Omental fat pad (tissue), 4 donors: ENCODE data around the gene MDC1. TPM values are rescaled to one million over a fixed set of nuclear protein-coding genes. Genes with fewer than 3 reads are reported as not detected.
"Not testable (repeated sequence)": the region's sequence is repeated elsewhere in the genome, so short reads cannot be mapped to it uniquely, and the experiment has no call there.

Source experiments
- ATAC-seq: fragments of 150-250 bp; one replicate; pipeline ENCODE4 v1.9.1; 2016; ENCODE audit warnings: mild to moderate bottlenecking, moderate library complexity; ENCODE audit not compliant: low FRiP score
- DNase-seq: peaks from one replicate; pipeline ENCODE4 v3.0.0-alpha.2; 2019; ENCODE audit warnings: low spot score
- total RNA-seq, 4 donors: library from RNA; depleted of rRNA; stranded (reverse); fragments of >200 nt; gene quantifications; one replicate each; pipeline ENCODE4 v1.1.0, GENCODE V29; 2016
- TF ChIP-seq, protein P1 (sequence below), 3 donors: fragments of 450-650 bp; IDR thresholded peaks; one replicate each; pipeline ENCODE4 v1.5.1; 2016 to 2017; ENCODE audit warnings: antibody characterized with exemption in 3 of 3, mild to moderate bottlenecking in 3 of 3, moderate library complexity in 2 of 3

The MDC1 gene
- total RNA-seq, 4 donors from 2014 or later: 6.2 to 15.0 (median 7.2) TPM

DNA sequence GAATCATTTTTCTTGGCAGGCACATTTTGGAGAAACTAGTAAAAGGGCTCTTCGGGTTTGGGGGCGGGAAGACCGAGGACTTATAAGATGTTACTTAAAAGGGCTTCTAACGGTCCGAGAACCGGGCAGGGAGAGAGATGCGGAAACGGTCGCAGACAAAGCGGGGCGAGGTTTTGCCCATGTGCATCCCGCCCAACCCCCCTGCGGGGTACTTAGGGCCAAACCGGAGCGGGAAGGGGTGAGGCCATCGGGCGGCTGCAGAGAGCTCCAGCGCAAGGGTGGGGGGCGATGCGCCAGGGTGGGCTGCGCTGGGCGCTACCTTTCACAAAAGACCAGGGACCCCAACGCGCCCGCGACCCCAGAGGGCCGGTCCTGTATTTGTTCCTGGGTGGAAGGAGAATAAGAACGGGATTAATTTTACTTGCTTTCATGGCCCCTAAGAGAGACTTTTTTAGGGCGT lies 3.7 kb upstream of the MDC1 start:
- no peak for ATAC-seq

DNA sequence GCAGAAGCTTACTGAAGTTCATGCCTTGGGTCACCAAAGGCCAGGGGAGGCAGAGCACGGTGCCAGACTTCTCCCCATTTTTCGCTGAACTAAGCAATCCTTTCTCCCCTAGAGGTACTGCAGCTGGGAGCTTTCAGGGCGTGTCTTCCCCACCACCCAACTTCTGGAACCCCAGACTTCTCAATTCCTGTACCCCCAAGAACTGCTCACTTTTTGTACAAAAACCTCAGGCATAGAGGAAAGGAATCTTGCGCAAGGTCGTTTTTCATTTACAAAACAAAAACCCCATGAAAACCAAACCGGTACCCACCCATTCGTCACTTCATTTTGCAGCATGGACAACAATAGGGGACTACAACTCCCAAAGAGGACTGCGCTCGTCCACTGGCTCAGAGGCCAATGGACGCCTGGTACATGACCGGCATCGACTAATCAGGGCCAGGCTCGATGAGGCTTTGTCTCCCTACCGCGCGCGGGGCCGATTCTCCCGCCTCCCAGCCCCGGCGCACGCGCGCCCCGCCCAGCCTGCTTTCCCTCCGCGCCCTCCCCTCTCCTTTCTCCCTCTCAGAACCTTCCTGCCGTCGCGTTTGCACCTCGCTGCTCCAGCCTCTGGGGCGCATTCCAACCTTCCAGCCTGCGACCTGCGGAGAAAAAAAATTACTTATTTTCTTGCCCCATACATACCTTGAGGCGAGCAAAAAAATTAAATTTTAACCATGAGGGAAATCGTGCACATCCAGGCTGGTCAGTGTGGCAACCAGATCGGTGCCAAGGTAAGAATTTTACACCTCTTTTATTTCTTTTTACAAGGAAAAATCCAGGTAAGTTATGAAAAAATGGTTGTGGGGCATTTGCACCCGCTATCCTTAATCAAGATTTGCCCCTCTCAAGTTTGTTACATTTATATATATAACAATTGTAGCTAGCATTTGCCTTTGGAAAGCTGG lies 3.0 kb upstream of the MDC1 start, which contains the start of gene TUBB:
TUBB (plus strand) TSS at position 562 of the 947 bp plus-strand sequence; CDS start at position 717, 155 bp downstream.
- ATAC-seq: peak; percentile 81
- peak; percentile 80 for DNase-seq
- TF ChIP-seq, protein P1, sequence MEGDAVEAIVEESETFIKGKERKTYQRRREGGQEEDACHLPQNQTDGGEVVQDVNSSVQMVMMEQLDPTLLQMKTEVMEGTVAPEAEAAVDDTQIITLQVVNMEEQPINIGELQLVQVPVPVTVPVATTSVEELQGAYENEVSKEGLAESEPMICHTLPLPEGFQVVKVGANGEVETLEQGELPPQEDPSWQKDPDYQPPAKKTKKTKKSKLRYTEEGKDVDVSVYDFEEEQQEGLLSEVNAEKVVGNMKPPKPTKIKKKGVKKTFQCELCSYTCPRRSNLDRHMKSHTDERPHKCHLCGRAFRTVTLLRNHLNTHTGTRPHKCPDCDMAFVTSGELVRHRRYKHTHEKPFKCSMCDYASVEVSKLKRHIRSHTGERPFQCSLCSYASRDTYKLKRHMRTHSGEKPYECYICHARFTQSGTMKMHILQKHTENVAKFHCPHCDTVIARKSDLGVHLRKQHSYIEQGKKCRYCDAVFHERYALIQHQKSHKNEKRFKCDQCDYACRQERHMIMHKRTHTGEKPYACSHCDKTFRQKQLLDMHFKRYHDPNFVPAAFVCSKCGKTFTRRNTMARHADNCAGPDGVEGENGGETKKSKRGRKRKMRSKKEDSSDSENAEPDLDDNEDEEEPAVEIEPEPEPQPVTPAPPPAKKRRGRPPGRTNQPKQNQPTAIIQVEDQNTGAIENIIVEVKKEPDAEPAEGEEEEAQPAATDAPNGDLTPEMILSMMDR (IDR thresholded peaks at IDR 0.05): no peak

More for the DNA sequence above, 3.7 kb upstream of the MDC1 start:
- DNase-seq: peak; percentile 44
- TF ChIP-seq, protein P1 (IDR thresholded peaks at IDR 0.05): no peak

GRCh38 chr6:30719356-30719755 lies 2.3 kb upstream of the MDC1 start:
- DNase-seq (no peak), ATAC-seq (no peak)
- TF ChIP-seq, protein P1 (IDR thresholded peaks at IDR 0.05): no peak

DNA sequence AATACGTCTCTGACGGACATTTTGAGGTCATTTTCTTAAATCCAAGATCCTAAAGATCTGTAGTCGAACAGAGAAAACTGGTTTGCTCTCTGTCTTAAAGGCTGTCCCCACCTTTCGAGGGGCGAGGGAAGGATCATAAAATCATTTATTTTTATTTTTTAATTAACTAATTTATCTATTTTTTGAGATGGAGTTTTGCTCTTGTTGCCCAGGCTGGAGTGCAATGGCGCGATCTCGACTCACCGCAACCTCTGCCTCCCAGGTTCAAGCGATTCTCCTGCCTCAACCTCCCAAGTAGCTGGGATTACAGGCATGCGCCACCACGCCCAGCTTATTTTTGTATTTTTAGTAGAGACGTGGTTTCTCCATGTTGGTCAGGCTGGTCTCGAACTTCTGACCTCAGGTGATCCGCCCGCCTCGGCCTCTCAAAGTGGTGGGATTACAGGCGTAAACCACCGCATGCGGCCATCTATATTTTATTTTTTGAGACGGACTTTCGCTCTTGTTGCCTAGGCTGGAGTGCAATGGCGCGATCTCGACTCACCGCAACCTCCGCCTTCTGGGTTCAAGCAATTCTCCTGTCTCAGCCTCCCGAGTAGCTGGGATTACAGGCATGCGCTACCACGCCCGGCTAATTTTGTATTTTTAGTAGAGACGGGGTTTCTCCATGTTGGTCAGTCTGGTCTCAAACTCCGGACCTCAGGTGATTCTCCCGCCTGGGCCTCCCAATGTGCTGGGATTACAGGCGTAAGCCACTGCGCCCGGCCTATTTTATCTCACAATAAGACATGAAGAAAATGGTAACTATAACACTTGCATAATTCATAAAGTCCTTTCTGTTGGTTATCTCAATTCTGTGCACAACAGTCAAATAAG lies 1.0 kb upstream of the MDC1 start:
- not testable (repeated sequence) for DNase-seq, ATAC-seq

- ATAC-seq (no peak), DNase-seq (no peak)
- TF ChIP-seq, protein P1 (IDR thresholded peaks at IDR 0.05): no peak
Observed at GRCh38 chr6:30716879-30717128, 277 bp downstream of the MDC1 start.

- TF ChIP-seq, protein P1 (IDR thresholded peaks at IDR 0.05): no peak
- ATAC-seq: no peak
Observed at GRCh38 chr6:30714263-30714662, 2.8 kb downstream of the MDC1 start.

DNA sequence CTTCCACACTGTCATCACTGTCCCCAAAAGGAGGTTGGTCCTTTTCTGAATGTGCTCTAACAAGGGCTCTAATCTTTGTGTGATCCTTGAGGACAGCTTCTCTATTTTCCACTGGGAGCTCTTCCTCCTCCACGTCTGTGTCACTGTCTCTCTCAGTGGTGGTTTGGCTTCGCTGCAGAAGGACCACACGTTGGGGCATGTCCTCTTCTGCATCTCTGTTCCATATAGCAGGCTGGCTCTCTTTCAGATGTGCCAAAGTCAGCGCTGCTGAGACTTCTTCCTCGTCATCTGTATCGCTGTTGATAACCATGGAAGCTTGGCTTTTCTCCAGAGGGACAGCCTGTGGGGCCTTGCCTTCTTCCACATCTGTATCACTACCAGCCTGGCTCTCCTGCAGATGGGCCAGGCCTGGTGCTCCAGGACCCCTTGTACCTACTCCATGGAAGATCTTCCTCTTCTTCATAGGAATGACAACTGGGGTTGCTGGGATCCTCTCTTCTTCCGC lies 4.6 kb downstream of the MDC1 start:
- TF ChIP-seq, protein P1 (IDR thresholded peaks at IDR 0.05): no peak
- ATAC-seq (no peak), DNase-seq (no peak)

More at GRCh38 chr6:30714263-30714662, 2.8 kb downstream of the MDC1 start:
- no peak for DNase-seq
